ENCODE data around the gene BIRC6. TPM values are rescaled to one million over a fixed set of nuclear protein-coding genes. Genes with fewer than 3 reads are reported as not detected.

BIRC6 gene
- total and polyA plus RNA-seq, 12 donors, result 14.2 to 165 (median 80.7) TPM

GRCh38 chr2:32442020-32442467, 85.2 kb downstream of the BIRC6 start:
- intact Hi-C loops (cut with DNase I), result no loop called here
- Histone ChIP-seq H3K4me1 (replicated peaks in 1 of 2) (no peaks in the 10 kb centered on the region), H3K27me3 (no peaks in the 10 kb centered on the region), H3K4me3 (no peak overlapping the region), H3K27ac (no peak overlapping the region), H3K9me3 (replicated peaks in 1 of 3) (no peaks in the 10 kb centered on the region), H3K36me3 (replicated peaks in 1 of 2) (peaks cover 0 to 68% of the 10 kb centered on the region in 2 donors)
- DNase-seq, result no peak
- TF ChIP-seq POLR2A (IDR thresholded peaks at IDR 0.05) (no peak), CTCF (IDR thresholded peaks at IDR 0.05) (no peak)
- 88 to 93% (median 90%) methylated on average over 7 of the region's 7 CpGs for WGBS, 4 donors

GRCh38 chr2:32446369-32446768, 89.5 kb downstream of the BIRC6 start:
- Histone ChIP-seq H3K9me3 (replicated peaks in 1 of 3) (no peaks in the 10 kb centered on the region), H3K4me3 (no peak overlapping the region), H3K27ac (no peak overlapping the region), H3K36me3 (replicated peaks in 1 of 2) (peaks cover 0 to 52% of the 10 kb centered on the region in 2 donors), H3K27me3 (no peaks in the 10 kb centered on the region), H3K4me1 (replicated peaks in 1 of 2) (no peaks in the 10 kb centered on the region)
- intact Hi-C loops (cut with DNase I), result no loop called here
- TF ChIP-seq CTCF (IDR thresholded peaks at IDR 0.05) (no peak), POLR2A (IDR thresholded peaks at IDR 0.05) (no peak)
- 95 to 99% (median 97%) methylated on average over 6 of the region's 6 CpGs for WGBS, 4 donors
- no peak for DNase-seq

- DNase-seq, result no peak
- Histone ChIP-seq H3K9me3 (replicated peaks in 1 of 3) (no peaks in the 10 kb centered on the region), H3K4me1 (replicated peaks in 1 of 2) (no peaks in the 10 kb centered on the region), H3K36me3 (replicated peaks in 1 of 2) (peaks cover 0 to 14% of the 10 kb centered on the region in 2 donors), H3K27ac (no peak overlapping the region), H3K27me3 (no peaks in the 10 kb centered on the region), H3K4me3 (no peak overlapping the region)
- TF ChIP-seq CTCF (IDR thresholded peaks at IDR 0.05) (no peak), POLR2A (IDR thresholded peaks at IDR 0.05) (no peak)
- intact Hi-C loops (cut with DNase I), result no loop called here
Observed at GRCh38 chr2:32450851-32451250, 94.0 kb downstream of the BIRC6 start.

GRCh38 chr2:32452338-32453064, 95.7 kb downstream of the BIRC6 start:
- no peaks in the 10 kb centered on the region for H3K27me3 ChIP-seq
- no peaks in the 10 kb centered on the region for H3K9me3 ChIP-seq (replicated peaks in 1 of 3)
- H3K27ac ChIP-seq, result no peak overlapping the region
- H3K36me3 ChIP-seq (replicated peaks in 1 of 2), result peaks cover 0 to 12% of the 10 kb centered on the region in 2 donors
- H3K4me3 ChIP-seq, result no peak overlapping the region
- 92 to 99% (median 96%) methylated on average over 2 of the region's 2 CpGs for WGBS, 4 donors
- TF ChIP-seq CTCF (IDR thresholded peaks at IDR 0.05), result no peak
- no peak for TF ChIP-seq POLR2A (IDR thresholded peaks at IDR 0.05)
- H3K4me1 ChIP-seq (replicated peaks in 1 of 2), result peaks cover 0 to 3% of the 10 kb centered on the region in 2 donors
- intact Hi-C loops (cut with DNase I), result no loop called here
- no peak for DNase-seq

Data from adrenal gland (tissue), 12 donors.